CD8-positive, alpha-beta memory T cell (primary cell): ENCODE data around the gene HHIPL1. TPM values are rescaled to one million over a fixed set of nuclear protein-coding genes. Genes with fewer than 3 reads are reported as not detected.

Experiments used
- CTCF ChIA-PET: fragments of 350-600 bp; sonication (Branson Sonifier 250); formaldehyde crosslinking; loops from one replicate; lab custom pipeline; 2021; ENCODE audit warnings: antibody characterized with exemption; lab: Charles Lee
- POLR2A ChIA-PET: fragments of 350-600 bp; sonication (Branson Sonifier 250); formaldehyde crosslinking; loops from one replicate; lab custom pipeline; 2021; ENCODE audit warnings: antibody characterized with exemption; lab: Charles Lee
- DNase-seq, 5 donors: peaks; one replicate each; pipeline versions ENCODE4 v3.0.0 to v3.0.0-alpha.2; 2020 to 2022; ENCODE audit warnings: mixed read lengths in 1 of 5
- H3K27ac ChIP-seq: one replicate; pipeline ENCODE4 v1.7.0; 2013; ENCODE audit warnings: low read depth, mild to moderate bottlenecking, low read length, moderate library complexity
- H3K27me3 ChIP-seq: 2 replicates; pipeline ENCODE4 v1.7.0; 2013; ENCODE audit warnings: low read length, mild to moderate bottlenecking; ENCODE audit not compliant: insufficient read depth, poor library complexity, severe bottlenecking
- H3K36me3 ChIP-seq: 2 replicates; pipeline ENCODE4 v1.7.0; 2013; ENCODE audit warnings: mild to moderate bottlenecking, low read length, moderate library complexity; ENCODE audit not compliant: insufficient read depth
- H3K4me1 ChIP-seq: 2 replicates; pipeline ENCODE4 v1.7.0; 2013; ENCODE audit warnings: mild to moderate bottlenecking, low read length, moderate library complexity; ENCODE audit not compliant: insufficient read depth
- H3K4me3 ChIP-seq: 2 replicates; pipeline ENCODE4 v1.7.0; 2013; ENCODE audit warnings: mild to moderate bottlenecking, low read length
- H3K9me3 ChIP-seq: 2 replicates; pipeline ENCODE4 v1.7.0; 2013; ENCODE audit warnings: mild to moderate bottlenecking, low read length
- H3K27ac Mint-ChIP-seq, 8 donors: one replicate each; pipeline ENCODE4 v1.8.0; 2020 to 2021; ENCODE audit warnings: mixed read lengths in 8 of 8, mild to moderate bottlenecking in 6 of 8, inconsistent platforms in 3 of 8, moderate library complexity in 3 of 8
- H3K27me3 Mint-ChIP-seq, 2 donors: one replicate each; pipeline ENCODE4 v1.8.0; 2020 to 2021; ENCODE audit warnings: mixed read lengths in 2 of 2, mild to moderate bottlenecking in 1 of 2, moderate library complexity in 1 of 2
- H3K36me3 Mint-ChIP-seq, 3 donors: one replicate each; pipeline ENCODE4 v1.8.0; 2020 to 2021; ENCODE audit warnings: mixed read lengths in 3 of 3, inconsistent platforms in 1 of 3, mild to moderate bottlenecking in 1 of 3
- H3K4me1 Mint-ChIP-seq, 3 donors: one replicate each; pipeline ENCODE4 v1.8.0; 2020 to 2021; ENCODE audit warnings: mixed read lengths in 3 of 3, inconsistent platforms in 1 of 3, mild to moderate bottlenecking in 1 of 3
- H3K4me3 Mint-ChIP-seq, 7 donors: one replicate each; pipeline ENCODE4 v1.8.0; 2020 to 2021; ENCODE audit warnings: mixed read lengths in 7 of 7, mild to moderate bottlenecking in 6 of 7, moderate library complexity in 4 of 7, inconsistent platforms in 2 of 7
- H3K9me3 Mint-ChIP-seq, 5 donors: one replicate each; pipeline ENCODE4 v1.8.0; 2020 to 2022; ENCODE audit warnings: mixed read lengths in 5 of 5, mild to moderate bottlenecking in 3 of 5, moderate library complexity in 2 of 5, inconsistent platforms in 1 of 5
- polyA plus RNA-seq: library from polyadenylated mRNA; unstranded; fragments of 300-500 nt; fragmentation: Illumina TruSeq; gene quantifications from one replicate; pipeline ENCODE4 v1.2.3, GENCODE V29; 2021
- total RNA-seq, 2 experiments: library from RNA; stranded (reverse); gene quantifications; one replicate each; pipeline ENCODE4 v1.2.3, GENCODE V29; 2021

Gene HHIPL1
- total and polyA plus RNA-seq, 3 experiments from 2014 or later, result 0.04 TPM; not detected in 2

GRCh38 chr14:99677231-99678140, 32.6 kb downstream of the HHIPL1 start:
- Mint-ChIP-seq H3K4me3 (peak overlapping the region in 2 of 7 donors; percentile 49 to 70), H3K4me1 (peaks cover 15 to 30% (median 17%) of the 10 kb centered on the region in 3 donors), H3K27me3 (peaks cover 2 to 6% of the 10 kb centered on the region in 2 donors), H3K27ac (peak overlapping the region in 4 of 8 donors; percentile 50 to 85 (median 59)), H3K9me3 (peaks cover 0 to 12% (median 5%) of the 10 kb centered on the region in 5 donors), H3K36me3 (peaks cover 0 to 4% (median 0%) of the 10 kb centered on the region in 3 donors)
- Histone ChIP-seq H3K27me3 (no peaks in the 10 kb centered on the region), H3K27ac (no peak overlapping the region), H3K9me3 (no peaks in the 10 kb centered on the region), H3K4me1 (peaks cover 21% of the 10 kb centered on the region), H3K4me3 (no peak overlapping the region), H3K36me3 (no peaks in the 10 kb centered on the region)
- DNase-seq, result peak in 1 of 5 donors; percentile 31
- ChIA-PET POLR2A (no interaction called here), CTCF (interaction anchor here (3.6 kb wide), 1 partner anchor 11 kb away, joined by 12 read pairs; no protein-coding TSS in a partner anchor)

- Mint-ChIP-seq H3K27me3 (peaks cover 0 to 5% of the 10 kb centered on the region in 2 donors), H3K36me3 (no peaks in the 10 kb centered on the region), H3K27ac (peak overlapping the region in 1 of 8 donors; percentile 8), H3K4me1 (peaks cover 13 to 30% (median 16%) of the 10 kb centered on the region in 3 donors), H3K4me3 (peak overlapping the region in 1 of 7 donors; percentile 54), H3K9me3 (peaks cover 0 to 12% (median 5%) of the 10 kb centered on the region in 5 donors)
- POLR2A ChIA-PET, result no interaction called here
- Histone ChIP-seq H3K27ac (no peak overlapping the region), H3K4me1 (peaks cover 20% of the 10 kb centered on the region), H3K4me3 (no peak overlapping the region), H3K36me3 (no peaks in the 10 kb centered on the region), H3K27me3 (no peaks in the 10 kb centered on the region), H3K9me3 (no peaks in the 10 kb centered on the region)
- no peak for DNase-seq
- CTCF ChIA-PET, result interaction anchor here (3.6 kb wide), 1 partner anchor 10 kb away, joined by 12 read pairs; no protein-coding TSS in a partner anchor
Observed at GRCh38 chr14:99678198-99678597, 33.3 kb downstream of the HHIPL1 start.

- Histone ChIP-seq H3K27ac (no peak overlapping the region), H3K36me3 (no peaks in the 10 kb centered on the region), H3K4me3 (no peak overlapping the region), H3K9me3 (no peaks in the 10 kb centered on the region), H3K27me3 (no peaks in the 10 kb centered on the region), H3K4me1 (peaks cover 23% of the 10 kb centered on the region)
- ChIA-PET POLR2A (no interaction called here), CTCF (interaction anchor here (3.6 kb wide), 1 partner anchor 9 kb away, joined by 12 read pairs; no protein-coding TSS in a partner anchor)
- peak in 1 of 5 donors; percentile 29 for DNase-seq
- peaks cover 0 to 3% (median 0%) of the 10 kb centered on the region in 3 donors for H3K36me3 Mint-ChIP-seq
- H3K4me3 Mint-ChIP-seq, result peak overlapping the region in 1 of 7 donors; percentile 54
- H3K27me3 Mint-ChIP-seq, result peaks cover 0 to 5% of the 10 kb centered on the region in 2 donors
- H3K4me1 Mint-ChIP-seq, result peaks cover 15 to 32% (median 15%) of the 10 kb centered on the region in 3 donors
- H3K9me3 Mint-ChIP-seq, result peaks cover 0 to 12% (median 5%) of the 10 kb centered on the region in 5 donors
- no peak overlapping the region for H3K27ac Mint-ChIP-seq
Observed at GRCh38 chr14:99679111-99679510, 34.2 kb downstream of the HHIPL1 start.

DNA sequence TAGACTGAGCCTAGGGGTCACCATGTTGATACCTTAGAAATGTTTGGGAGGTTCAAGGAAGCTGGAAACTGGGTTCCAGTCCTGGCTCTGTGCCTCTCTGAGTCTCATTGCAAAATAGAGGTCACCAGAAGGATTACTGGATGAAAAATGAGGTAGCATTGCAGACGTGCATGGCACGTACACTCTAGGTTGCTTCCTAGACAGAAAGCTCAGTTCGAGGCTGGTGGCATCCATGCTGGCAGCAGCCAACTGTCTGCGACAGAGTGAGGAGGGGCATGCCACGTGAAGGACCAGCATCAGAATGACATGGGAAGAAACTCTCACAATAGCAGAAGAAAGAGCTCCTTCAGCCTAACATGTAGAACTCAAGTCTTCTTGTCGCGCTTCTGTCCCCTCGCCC, 34.6 kb downstream of the HHIPL1 start:
- peaks cover 0 to 5% of the 10 kb centered on the region in 2 donors for H3K27me3 Mint-ChIP-seq
- H3K27ac ChIP-seq, result no peak overlapping the region
- H3K36me3 ChIP-seq, result no peaks in the 10 kb centered on the region
- H3K27me3 ChIP-seq, result no peaks in the 10 kb centered on the region
- H3K36me3 Mint-ChIP-seq, result peaks cover 0 to 3% (median 0%) of the 10 kb centered on the region in 3 donors
- no peaks in the 10 kb centered on the region for H3K9me3 ChIP-seq
- H3K4me3 ChIP-seq, result no peak overlapping the region
- DNase-seq, result no peak
- H3K4me3 Mint-ChIP-seq, result no peak overlapping the region
- ChIA-PET CTCF (interaction anchor here (3.6 kb wide), 1 partner anchor 9 kb away, joined by 12 read pairs; no protein-coding TSS in a partner anchor), POLR2A (no interaction called here)
- H3K4me1 ChIP-seq, result peaks cover 25% of the 10 kb centered on the region
- H3K9me3 Mint-ChIP-seq, result peaks cover 0 to 12% (median 5%) of the 10 kb centered on the region in 5 donors
- peaks cover 15 to 29% (median 15%) of the 10 kb centered on the region in 3 donors for H3K4me1 Mint-ChIP-seq
- no peak overlapping the region for H3K27ac Mint-ChIP-seq

- DNase-seq, result no peak
- H3K4me3 ChIP-seq, result no peak overlapping the region
- no peaks in the 10 kb centered on the region for H3K9me3 ChIP-seq
- peaks cover 0 to 3% (median 0%) of the 10 kb centered on the region in 3 donors for H3K36me3 Mint-ChIP-seq
- no peak overlapping the region for H3K27ac ChIP-seq
- H3K4me1 ChIP-seq, result peaks cover 28% of the 10 kb centered on the region
- H3K27me3 Mint-ChIP-seq, result peaks cover 0 to 6% of the 10 kb centered on the region in 2 donors
- H3K27ac Mint-ChIP-seq, result no peak overlapping the region
- H3K36me3 ChIP-seq, result no peaks in the 10 kb centered on the region
- ChIA-PET CTCF (interaction anchor here (0.6 to 3.6 kb wide), 2 partner anchors 8 to 25 kb away, joined by 3 to 12 read pairs; no protein-coding TSS in a partner anchor), POLR2A (no interaction called here)
- peaks cover 15 to 27% (median 15%) of the 10 kb centered on the region in 3 donors for H3K4me1 Mint-ChIP-seq
- H3K4me3 Mint-ChIP-seq, result no peak overlapping the region
- H3K27me3 ChIP-seq, result no peaks in the 10 kb centered on the region
- peaks cover 0 to 12% (median 5%) of the 10 kb centered on the region in 5 donors for H3K9me3 Mint-ChIP-seq
Observed at GRCh38 chr14:99679996-99680395, 35.1 kb downstream of the HHIPL1 start.

- ChIA-PET CTCF (interaction anchor here (0.8 to 2.7 kb wide), 4 partner anchors 17 to 206 kb away, joined by 3 to 11 read pairs (median 4); no protein-coding TSS in a partner anchor), POLR2A (interaction anchor here (0.5 kb wide), 2 partner anchors 16 to 162 kb away, joined by 3 read pairs; no protein-coding TSS in a partner anchor)
- H3K27me3 Mint-ChIP-seq, result peaks cover 0 to 3% of the 10 kb centered on the region in 2 donors
- H3K36me3 Mint-ChIP-seq, result peaks cover 0 to 3% (median 0%) of the 10 kb centered on the region in 3 donors
- H3K4me3 ChIP-seq, result no peak overlapping the region
- peak overlapping the region in 4 of 7 donors; percentile 45 to 88 (median 70) for H3K4me3 Mint-ChIP-seq
- DNase-seq, result peak in 1 of 5 donors; percentile 38
- peaks cover 0 to 12% (median 5%) of the 10 kb centered on the region in 5 donors for H3K9me3 Mint-ChIP-seq
- no peaks in the 10 kb centered on the region for H3K9me3 ChIP-seq
- H3K4me1 Mint-ChIP-seq, result peaks cover 13 to 26% (median 20%) of the 10 kb centered on the region in 3 donors
- H3K27ac ChIP-seq, result no peak overlapping the region
- H3K27me3 ChIP-seq, result no peaks in the 10 kb centered on the region
- H3K4me1 ChIP-seq, result peaks cover 24% of the 10 kb centered on the region
- peak overlapping the region in 1 of 8 donors; percentile 48 for H3K27ac Mint-ChIP-seq
- H3K36me3 ChIP-seq, result no peaks in the 10 kb centered on the region
Observed at GRCh38 chr14:99681101-99681831, 36.3 kb downstream of the HHIPL1 start.

GRCh38 chr14:99681832-99682148, 36.9 kb downstream of the HHIPL1 start:
- Histone ChIP-seq H3K27ac (no peak overlapping the region), H3K36me3 (no peaks in the 10 kb centered on the region), H3K27me3 (no peaks in the 10 kb centered on the region), H3K9me3 (no peaks in the 10 kb centered on the region), H3K4me1 (peaks cover 18% of the 10 kb centered on the region), H3K4me3 (no peak overlapping the region)
- H3K4me3 Mint-ChIP-seq, result peak overlapping the region in 4 of 7 donors; percentile 45 to 88 (median 70)
- DNase-seq, result peak in 1 of 5 donors; percentile 47
- ChIA-PET POLR2A (interaction anchor here (0.5 kb wide), 1 partner anchor 163 kb away, joined by 3 read pairs; no protein-coding TSS in a partner anchor), CTCF (interaction anchor here (0.8 to 2.7 kb wide), 4 partner anchors 17 to 205 kb away, joined by 3 to 11 read pairs (median 4); no protein-coding TSS in a partner anchor)
- H3K4me1 Mint-ChIP-seq, result peaks cover 7 to 21% (median 15%) of the 10 kb centered on the region in 3 donors
- H3K27me3 Mint-ChIP-seq, result peaks cover 0 to 3% of the 10 kb centered on the region in 2 donors
- peak overlapping the region in 1 of 8 donors; percentile 48 for H3K27ac Mint-ChIP-seq
- peaks cover 0 to 12% (median 5%) of the 10 kb centered on the region in 5 donors for H3K9me3 Mint-ChIP-seq
- peaks cover 0 to 3% (median 0%) of the 10 kb centered on the region in 3 donors for H3K36me3 Mint-ChIP-seq
